A549 (cell line): Measurements from ENCODE around the gene DGKH. TPM values are rescaled to one million over a fixed set of nuclear protein-coding genes. Genes with fewer than 3 reads are reported as not detected.

Source experiments
- ATAC-seq, 2 experiments: fragments of 200-7000 bp in 1 of 2; fragments of >200 bp in 1 of 2; cut with Nextera tagmentation in 1 of 2; cut with Tn5 transposase in 1 of 2; 3 replicates each; pipeline versions ENCODE4 v1.8.0 to v1.9.1; 2018 to 2020; ENCODE audit warnings: mild to moderate bottlenecking in 1 of 2, moderate library complexity in 1 of 2
- CTCF ChIA-PET: fragments of 300-600 bp; sonication (Branson Sonifier 250); formaldehyde crosslinking; extraction: SDS; loops from one replicate; lab custom pipeline; 2021; ENCODE audit warnings: antibody characterized with exemption, inconsistent platforms; lab: Yijun Ruan, JAX
- POLR2A ChIA-PET: fragments of 350-600 bp; formaldehyde crosslinking; extraction: SDS; loops from one replicate; lab custom pipeline; 2021; ENCODE audit warnings: antibody characterized with exemption, inconsistent platforms; lab: Yijun Ruan, JAX
- DNase-seq, 2 experiments: peaks; one replicate each; pipeline versions ENCODE4 v3.0.0 to v3.0.0-alpha.2; 2011 to 2016; ENCODE audit warnings: low read depth in 1 of 2, low spot score in 1 of 2
- FAIRE-seq: peaks from 2 replicates; lab custom pipeline; 2011; peaks lifted over from hg19 to GRCh38; lab: Jason Lieb, UNC
- H3K27ac ChIP-seq, 2 experiments: fragments of >200 bp; sonication (Bioruptor Twin); formaldehyde crosslinking; 3 replicates each; pipeline ENCODE4 v1.5.1; 2016 to 2017
- H3K4me1 ChIP-seq: fragments of >200 bp; sonication (Bioruptor Twin); formaldehyde crosslinking; 3 replicates; pipeline ENCODE4 v1.6.1; 2016
- H3K4me2 ChIP-seq: fragments of >200 bp; sonication (Bioruptor Twin); formaldehyde crosslinking; 3 replicates; pipeline ENCODE4 v1.6.1; 2016
- H3K4me3 ChIP-seq: fragments of >200 bp; sonication (Bioruptor Twin); formaldehyde crosslinking; 3 replicates; pipeline ENCODE4 v1.5.1; 2016
- H3K9me3 ChIP-seq: fragments of >200 bp; sonication (Bioruptor Twin); formaldehyde crosslinking; 3 replicates; pipeline ENCODE4 v1.6.1; 2016
- CBX2 ChIP-seq: fragments of 200-600 bp; sonication (generic); IDR thresholded peaks from 2 replicates; pipeline ENCODE4 v1.6.1; 2016; ENCODE audit warnings: low read depth, mild to moderate bottlenecking, borderline replicate concordance
- CHD2 ChIP-seq: fragments of 150-350 bp; IDR thresholded peaks from 2 replicates; pipeline ENCODE4 v1.6.1; 2014; ENCODE audit warnings: low read length; ENCODE audit not compliant: partially characterized antibody
- CHD4 ChIP-seq: fragments of 200-600 bp; sonication (generic); IDR thresholded peaks from 2 replicates; pipeline ENCODE4 v1.6.1; 2016; ENCODE audit warnings: antibody characterized with exemption, mild to moderate bottlenecking, borderline replicate concordance
- EHF ChIP-seq: fragments of 250-450 bp; sonication (Bioruptor Pico); IDR thresholded peaks from 2 replicates; pipeline ENCODE4 v1.5.0; 2020; ENCODE audit warnings: mild to moderate bottlenecking
- EHMT2 ChIP-seq: fragments of 200-600 bp; sonication (generic); IDR thresholded peaks from 2 replicates; pipeline ENCODE4 v1.6.1; 2016; ENCODE audit warnings: antibody characterized with exemption, low read depth, mild to moderate bottlenecking, moderate library complexity
- EP300 ChIP-seq, 2 experiments: fragments of >200 bp; sonication (Bioruptor Twin); formaldehyde crosslinking; IDR thresholded peaks; 2 replicates in 1 of 2; 3 replicates in 1 of 2; pipeline ENCODE4 v1.6.1; 2016 to 2017
- FOSL2 ChIP-seq, 2 experiments: fragments of 450-650 bp in 1 of 2; fragments of >200 bp in 1 of 2; sonication (Bioruptor Twin) in 1 of 2; formaldehyde crosslinking; IDR thresholded peaks; 2 replicates each; pipeline versions ENCODE4 v1.5.0 to v1.6.1; 2016 to 2020; ENCODE audit warnings: mild to moderate bottlenecking in 1 of 2, moderate library complexity in 1 of 2
- GATA3 ChIP-seq: IDR thresholded peaks from 2 replicates; pipeline ENCODE4 v1.6.1; 2012; ENCODE audit warnings: borderline replicate concordance
- HDAC2 ChIP-seq: fragments of 200-600 bp; sonication (generic); IDR thresholded peaks from 2 replicates; pipeline ENCODE4 v1.6.1; 2016
- HEYL ChIP-seq: fragments of 250-450 bp; sonication (Bioruptor Pico); IDR thresholded peaks from 2 replicates; pipeline ENCODE4 v1.8.0; 2021; ENCODE audit warnings: mild to moderate bottlenecking, moderate library complexity
- HOXB13 ChIP-seq: fragments of 250-450 bp; sonication (Bioruptor Pico); IDR thresholded peaks from 2 replicates; pipeline ENCODE4 v1.5.0; 2020; ENCODE audit warnings: low read depth, mild to moderate bottlenecking, moderate library complexity
- HOXB5 ChIP-seq: fragments of 250-450 bp; sonication (Bioruptor Pico); IDR thresholded peaks from 2 replicates; pipeline ENCODE4 v1.5.0; 2020; ENCODE audit warnings: mild to moderate bottlenecking, moderate library complexity
- KDM5A ChIP-seq: fragments of 200-600 bp; sonication (generic); IDR thresholded peaks from 2 replicates; pipeline ENCODE4 v1.6.1; 2016; ENCODE audit warnings: antibody characterized with exemption, mild to moderate bottlenecking
- MAFK ChIP-seq: fragments of 450-650 bp; IDR thresholded peaks from 2 replicates; pipeline ENCODE4 v1.6.1; 2014; ENCODE audit not compliant: partially characterized antibody
- NFE2L2 ChIP-seq: fragments of 150-350 bp; conservative IDR thresholded peaks from 2 replicates; pipeline ENCODE4 v1.6.1; 2014; ENCODE audit warnings: low read length
- NPAS2 ChIP-seq: fragments of 250-450 bp; sonication (Bioruptor Pico); IDR thresholded peaks from 2 replicates; pipeline ENCODE4 v1.8.0; 2022; ENCODE audit warnings: mild to moderate bottlenecking, moderate library complexity, borderline replicate concordance
- NR3C1 ChIP-seq: fragments of >200 bp; sonication (Bioruptor Twin); formaldehyde crosslinking; IDR thresholded peaks from 3 replicates; pipeline ENCODE4 v1.6.1; 2017
- ZC3H11A ChIP-seq: fragments of 450-650 bp; IDR thresholded peaks from 2 replicates; pipeline ENCODE4 v1.6.1; 2014; ENCODE audit warnings: antibody characterized with exemption, mild to moderate bottlenecking
- WGBS: methylation state at CpG from one replicate; pipeline ENCODE4 v1.1.6; 2017; ENCODE audit errors: missing lambda C conversion rate; 5-methylcytosine and 5-hydroxymethylcytosine counted together
- polyA plus RNA-seq, 4 experiments: library from polyadenylated mRNA; depleted of rRNA in 3 of 4; stranded (reverse); fragments of >200 nt; fragmentation: RNase III in 1 of 4; extraction: RNeasy Plus Mini Kit Qiagen cat#74134 plus additional on column Dnase treatment in 1 of 4; gene quantifications; 2 replicates in 3 of 4; 3 replicates in 1 of 4; pipeline ENCODE4 v1.2.3, GENCODE V29; 2011 to 2017
- TF ChIP-seq, protein P1 (sequence below): fragments of >200 bp; sonication (Bioruptor Twin); formaldehyde crosslinking; IDR thresholded peaks from 3 replicates; pipeline ENCODE4 v1.5.1; 2016
- TF ChIP-seq, protein P2 (sequence below): IDR thresholded peaks from 2 replicates; pipeline ENCODE4 v1.6.1; 2012; ENCODE audit warnings: low read depth, borderline replicate concordance
- TF ChIP-seq, protein P3 (sequence below): fragments of 200-600 bp; sonication (generic); IDR thresholded peaks from 2 replicates; pipeline ENCODE4 v1.6.1; 2016; ENCODE audit warnings: antibody characterized with exemption, mild to moderate bottlenecking, moderate library complexity
- TF ChIP-seq, protein P4 (sequence below): fragments of >200 bp; sonication (Bioruptor Twin); formaldehyde crosslinking; IDR thresholded peaks from 3 replicates; pipeline ENCODE4 v1.6.1; 2016
- TF ChIP-seq, protein P5 (sequence below): IDR thresholded peaks from 2 replicates; pipeline ENCODE4 v1.6.1; 2012
- TF ChIP-seq, protein P6 (sequence below): fragments of 450-650 bp; IDR thresholded peaks from 2 replicates; pipeline ENCODE4 v1.6.1; 2014; ENCODE audit warnings: antibody characterized with exemption

The DGKH gene
- polyA plus RNA-seq, 2 of the 4 experiments (the other 2 are of a cell fraction), result 3.8 to 6.7 TPM

DNA sequence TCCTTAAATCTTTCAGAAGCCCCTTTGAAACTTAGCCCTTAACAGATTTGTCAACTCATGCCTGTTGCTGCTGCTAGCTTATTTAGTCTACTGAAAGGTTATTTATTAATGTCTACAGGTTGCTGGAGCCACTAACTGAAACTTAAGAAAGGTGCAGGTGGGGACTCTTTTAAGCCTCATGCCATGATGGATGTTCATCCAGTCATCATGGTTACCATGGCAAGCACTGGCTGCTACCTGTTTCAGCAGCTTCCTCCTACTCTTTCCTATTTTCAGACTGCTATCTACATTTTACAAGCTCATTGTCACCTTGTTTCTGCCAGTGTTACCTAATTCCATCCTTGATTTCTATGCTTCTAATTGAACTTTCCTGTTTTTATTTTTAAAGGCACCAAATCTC is 27.1 kb downstream of the DGKH start:
- no peak for TF ChIP-seq CBX2
- TF ChIP-seq, protein P1, sequence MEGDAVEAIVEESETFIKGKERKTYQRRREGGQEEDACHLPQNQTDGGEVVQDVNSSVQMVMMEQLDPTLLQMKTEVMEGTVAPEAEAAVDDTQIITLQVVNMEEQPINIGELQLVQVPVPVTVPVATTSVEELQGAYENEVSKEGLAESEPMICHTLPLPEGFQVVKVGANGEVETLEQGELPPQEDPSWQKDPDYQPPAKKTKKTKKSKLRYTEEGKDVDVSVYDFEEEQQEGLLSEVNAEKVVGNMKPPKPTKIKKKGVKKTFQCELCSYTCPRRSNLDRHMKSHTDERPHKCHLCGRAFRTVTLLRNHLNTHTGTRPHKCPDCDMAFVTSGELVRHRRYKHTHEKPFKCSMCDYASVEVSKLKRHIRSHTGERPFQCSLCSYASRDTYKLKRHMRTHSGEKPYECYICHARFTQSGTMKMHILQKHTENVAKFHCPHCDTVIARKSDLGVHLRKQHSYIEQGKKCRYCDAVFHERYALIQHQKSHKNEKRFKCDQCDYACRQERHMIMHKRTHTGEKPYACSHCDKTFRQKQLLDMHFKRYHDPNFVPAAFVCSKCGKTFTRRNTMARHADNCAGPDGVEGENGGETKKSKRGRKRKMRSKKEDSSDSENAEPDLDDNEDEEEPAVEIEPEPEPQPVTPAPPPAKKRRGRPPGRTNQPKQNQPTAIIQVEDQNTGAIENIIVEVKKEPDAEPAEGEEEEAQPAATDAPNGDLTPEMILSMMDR, result no peak
- no peak for TF ChIP-seq ZC3H11A
- TF ChIP-seq KDM5A, result no peak
- no peak for TF ChIP-seq CHD4
- TF ChIP-seq NR3C1, result no peak
- TF ChIP-seq HDAC2, result no peak
- TF ChIP-seq, protein P2, sequence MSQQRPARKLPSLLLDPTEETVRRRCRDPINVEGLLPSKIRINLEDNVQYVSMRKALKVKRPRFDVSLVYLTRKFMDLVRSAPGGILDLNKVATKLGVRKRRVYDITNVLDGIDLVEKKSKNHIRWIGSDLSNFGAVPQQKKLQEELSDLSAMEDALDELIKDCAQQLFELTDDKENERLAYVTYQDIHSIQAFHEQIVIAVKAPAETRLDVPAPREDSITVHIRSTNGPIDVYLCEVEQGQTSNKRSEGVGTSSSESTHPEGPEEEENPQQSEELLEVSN, result no peak
- TF ChIP-seq NFE2L2, result no peak
- TF ChIP-seq EHF (CRISPR knock-in tag), result no peak
- TF ChIP-seq EHMT2, result no peak
- no peak for TF ChIP-seq CHD2
- TF ChIP-seq, protein P3, sequence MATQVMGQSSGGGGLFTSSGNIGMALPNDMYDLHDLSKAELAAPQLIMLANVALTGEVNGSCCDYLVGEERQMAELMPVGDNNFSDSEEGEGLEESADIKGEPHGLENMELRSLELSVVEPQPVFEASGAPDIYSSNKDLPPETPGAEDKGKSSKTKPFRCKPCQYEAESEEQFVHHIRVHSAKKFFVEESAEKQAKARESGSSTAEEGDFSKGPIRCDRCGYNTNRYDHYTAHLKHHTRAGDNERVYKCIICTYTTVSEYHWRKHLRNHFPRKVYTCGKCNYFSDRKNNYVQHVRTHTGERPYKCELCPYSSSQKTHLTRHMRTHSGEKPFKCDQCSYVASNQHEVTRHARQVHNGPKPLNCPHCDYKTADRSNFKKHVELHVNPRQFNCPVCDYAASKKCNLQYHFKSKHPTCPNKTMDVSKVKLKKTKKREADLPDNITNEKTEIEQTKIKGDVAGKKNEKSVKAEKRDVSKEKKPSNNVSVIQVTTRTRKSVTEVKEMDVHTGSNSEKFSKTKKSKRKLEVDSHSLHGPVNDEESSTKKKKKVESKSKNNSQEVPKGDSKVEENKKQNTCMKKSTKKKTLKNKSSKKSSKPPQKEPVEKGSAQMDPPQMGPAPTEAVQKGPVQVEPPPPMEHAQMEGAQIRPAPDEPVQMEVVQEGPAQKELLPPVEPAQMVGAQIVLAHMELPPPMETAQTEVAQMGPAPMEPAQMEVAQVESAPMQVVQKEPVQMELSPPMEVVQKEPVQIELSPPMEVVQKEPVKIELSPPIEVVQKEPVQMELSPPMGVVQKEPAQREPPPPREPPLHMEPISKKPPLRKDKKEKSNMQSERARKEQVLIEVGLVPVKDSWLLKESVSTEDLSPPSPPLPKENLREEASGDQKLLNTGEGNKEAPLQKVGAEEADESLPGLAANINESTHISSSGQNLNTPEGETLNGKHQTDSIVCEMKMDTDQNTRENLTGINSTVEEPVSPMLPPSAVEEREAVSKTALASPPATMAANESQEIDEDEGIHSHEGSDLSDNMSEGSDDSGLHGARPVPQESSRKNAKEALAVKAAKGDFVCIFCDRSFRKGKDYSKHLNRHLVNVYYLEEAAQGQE, result no peak
- TF ChIP-seq EP300 (IDR thresholded peaks at IDR 0.05), result no peak
- no peak for TF ChIP-seq GATA3
- TF ChIP-seq HOXB13 (CRISPR knock-in tag), result no peak
- no peak for TF ChIP-seq FOSL2 (IDR thresholded peaks at IDR 0.05)
- TF ChIP-seq FOSL2 (CRISPR knock-in tag; IDR thresholded peaks at IDR 0.05), result no peak
- TF ChIP-seq, protein P4, sequence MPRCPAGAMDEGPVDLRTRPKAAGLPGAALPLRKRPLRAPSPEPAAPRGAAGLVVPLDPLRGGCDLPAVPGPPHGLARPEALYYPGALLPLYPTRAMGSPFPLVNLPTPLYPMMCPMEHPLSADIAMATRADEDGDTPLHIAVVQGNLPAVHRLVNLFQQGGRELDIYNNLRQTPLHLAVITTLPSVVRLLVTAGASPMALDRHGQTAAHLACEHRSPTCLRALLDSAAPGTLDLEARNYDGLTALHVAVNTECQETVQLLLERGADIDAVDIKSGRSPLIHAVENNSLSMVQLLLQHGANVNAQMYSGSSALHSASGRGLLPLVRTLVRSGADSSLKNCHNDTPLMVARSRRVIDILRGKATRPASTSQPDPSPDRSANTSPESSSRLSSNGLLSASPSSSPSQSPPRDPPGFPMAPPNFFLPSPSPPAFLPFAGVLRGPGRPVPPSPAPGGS, result no peak
- TF ChIP-seq, protein P5, sequence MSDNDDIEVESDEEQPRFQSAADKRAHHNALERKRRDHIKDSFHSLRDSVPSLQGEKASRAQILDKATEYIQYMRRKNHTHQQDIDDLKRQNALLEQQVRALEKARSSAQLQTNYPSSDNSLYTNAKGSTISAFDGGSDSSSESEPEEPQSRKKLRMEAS, result no peak
- TF ChIP-seq MAFK, result no peak
- ATAC-seq (no peak), FAIRE-seq (no peak), DNase-seq (no peak)
- Histone ChIP-seq H3K4me3 (no peak overlapping the region), H3K4me1 (peaks cover 15% of the 10 kb centered on the region; the same call in 1 of the 3 replicates), H3K27ac (no peak overlapping the region), H3K4me2 (no peak overlapping the region), H3K9me3 (no peaks in the 10 kb centered on the region)
- ChIA-PET CTCF (no interaction called here), POLR2A (no interaction called here)

DNA sequence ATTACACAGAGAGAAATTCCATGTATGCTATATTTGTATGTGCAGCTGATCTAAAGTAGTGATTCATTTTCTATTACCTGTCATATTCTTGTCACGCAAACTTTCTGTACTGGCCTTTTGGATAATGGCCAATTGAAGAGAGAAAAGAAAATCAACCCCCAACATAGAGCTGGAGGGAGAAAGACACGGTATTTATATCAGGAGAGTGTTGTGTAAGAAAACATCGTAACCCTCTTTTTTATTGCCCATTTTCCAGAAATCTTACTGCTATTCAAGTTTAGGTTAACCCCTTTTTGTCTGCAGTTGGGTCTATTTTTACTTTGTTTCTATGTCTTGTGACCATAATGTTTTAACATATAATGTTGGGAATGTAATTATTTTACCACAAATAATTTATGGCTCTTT is 27.9 kb downstream of the DGKH start:
- ATAC-seq, result no peak
- H3K4me3 ChIP-seq, result no peak overlapping the region
- H3K4me2 ChIP-seq, result no peak overlapping the region
- TF ChIP-seq, protein P6, sequence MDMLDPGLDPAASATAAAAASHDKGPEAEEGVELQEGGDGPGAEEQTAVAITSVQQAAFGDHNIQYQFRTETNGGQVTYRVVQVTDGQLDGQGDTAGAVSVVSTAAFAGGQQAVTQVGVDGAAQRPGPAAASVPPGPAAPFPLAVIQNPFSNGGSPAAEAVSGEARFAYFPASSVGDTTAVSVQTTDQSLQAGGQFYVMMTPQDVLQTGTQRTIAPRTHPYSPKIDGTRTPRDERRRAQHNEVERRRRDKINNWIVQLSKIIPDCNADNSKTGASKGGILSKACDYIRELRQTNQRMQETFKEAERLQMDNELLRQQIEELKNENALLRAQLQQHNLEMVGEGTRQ, result no peak
- no peak for TF ChIP-seq NPAS2
- TF ChIP-seq HEYL (CRISPR knock-in tag), result no peak
- TF ChIP-seq HOXB5 (CRISPR knock-in tag), result no peak
- TF ChIP-seq, all 56 proteins: peak for 0
- Histone ChIP-seq H3K4me1 (peaks cover 15% of the 10 kb centered on the region; the same call in 1 of the 3 replicates), H3K27ac (no peak overlapping the region), H3K9me3 (no peaks in the 10 kb centered on the region)
- 61% methylated on average over 3 of the region's 3 CpGs for WGBS
- ChIA-PET POLR2A (no interaction called here), CTCF (no interaction called here)
- FAIRE-seq (no peak), DNase-seq (no peak)
